ENCODE measurements around the gene CMYA5.

- TF ChIP-seq POLR2A (IDR thresholded peaks at IDR 0.05; ENCODE audit: low read depth, low read length) (no peak), EZH2 (IDR thresholded peaks at IDR 0.05; ENCODE audit: borderline replicate concordance, low read depth, low read length, severe bottlenecking) (no peak), CTCF (IDR thresholded peaks at IDR 0.05; ENCODE audit: extremely low read depth in 1 of 2, insufficient read depth in 1 of 2, low read depth in 1 of 2, low read length in 2 of 2) (no peak), POLR2AphosphoS5 (IDR thresholded peaks at IDR 0.05; ENCODE audit: insufficient read depth, low read depth, low read length) (no peak), JUN (IDR thresholded peaks at IDR 0.05; ENCODE audit: borderline replicate concordance, insufficient read depth, insufficient read length, low read depth) (no peak), MAX (IDR thresholded peaks at IDR 0.05; ENCODE audit: insufficient read depth, insufficient read length) (no peak), MYC (IDR thresholded peaks at IDR 0.05; ENCODE audit: low read depth, low read length) (no peak)
Measured at GRCh38 chr5:79750611-79751510, 61.2 kb downstream of the CMYA5 start.

Data from endothelial cell of umbilical vein (primary cell).